WTC11 (cell line): ENCODE data around the gene AK9. TPM values are rescaled to one million over a fixed set of nuclear protein-coding genes. Genes with fewer than 3 reads are reported as not detected.
A peak's percentile ranks its signal among the peaks of the same experiment; 100 is the strongest.

ENCODE experiments used
- ATAC-seq: fragments of 200-7000 bp; cut with Tn5 transposase; 2 replicates; pipeline ENCODE4 v1.10.0; 2021; ENCODE audit warnings: mild to moderate bottlenecking, moderate library complexity
- CTCF ChIA-PET: fragments of 300-600 bp; sonication (Branson Sonifier 250); formaldehyde crosslinking; loops from one replicate; lab custom pipeline; 2021; ENCODE audit warnings: antibody characterized with exemption; lab: Charles Lee
- POLR2A ChIA-PET: fragments of 350-600 bp; sonication (Branson Sonifier 250); formaldehyde crosslinking; loops from one replicate; lab custom pipeline; 2021; ENCODE audit warnings: antibody characterized with exemption; lab: Charles Lee
- DNase-seq: peaks from one replicate; pipeline ENCODE4 v3.0.0; 2021; ENCODE audit warnings: low spot score
- H3K27ac Mint-ChIP-seq: 2 replicates; pipeline ENCODE4 v1.8.0; 2021; ENCODE audit warnings: mixed read lengths
- H3K27me3 Mint-ChIP-seq: 2 replicates; pipeline ENCODE4 v1.8.0; 2021; ENCODE audit warnings: low read depth, mild to moderate bottlenecking, moderate library complexity, mixed read lengths
- H3K36me3 Mint-ChIP-seq: 2 replicates; pipeline ENCODE4 v1.8.0; 2021; ENCODE audit warnings: mixed read lengths
- H3K4me1 Mint-ChIP-seq: 2 replicates; pipeline ENCODE4 v1.8.0; 2022; ENCODE audit warnings: mixed read lengths
- H3K4me3 Mint-ChIP-seq: 2 replicates; pipeline ENCODE4 v1.8.0; 2021; ENCODE audit warnings: mild to moderate bottlenecking, moderate library complexity, mixed read lengths
- H3K9me3 Mint-ChIP-seq: 2 replicates; pipeline ENCODE4 v1.8.0; 2021; ENCODE audit warnings: mixed read lengths
- GTF2I ChIP-seq: fragments of 250-450 bp; sonication (Bioruptor Pico); conservative IDR thresholded peaks from 2 replicates; pipeline ENCODE4 v1.4.0; 2021; ENCODE audit warnings: mild to moderate bottlenecking
- NFYB ChIP-seq: sonication (generic); formaldehyde crosslinking; conservative IDR thresholded peaks from 2 replicates; pipeline ENCODE4 v1.8.0; 2022; ENCODE audit warnings: low read depth, missing genetic modification reagents
- NR1H2 ChIP-seq: sonication (generic); formaldehyde crosslinking; IDR thresholded peaks from 2 replicates; pipeline ENCODE4 v1.9.0; 2021; ENCODE audit warnings: mild to moderate bottlenecking, moderate library complexity, missing genetic modification reagents
- SMAD3 ChIP-seq: sonication (generic); formaldehyde crosslinking; IDR thresholded peaks from 2 replicates; pipeline ENCODE4 v1.8.0; 2022; ENCODE audit warnings: missing genetic modification reagents, mild to moderate bottlenecking, borderline replicate concordance
- ZNF121 ChIP-seq: sonication (generic); formaldehyde crosslinking; IDR thresholded peaks from 2 replicates; pipeline ENCODE4 v1.8.0; 2023; ENCODE audit warnings: missing genetic modification reagents
- total RNA-seq: library from RNA; stranded (reverse); gene quantifications from 3 replicates; pipeline ENCODE4 v1.2.3, GENCODE V29; 2021
- TF ChIP-seq, protein P1 (sequence below): sonication (generic); formaldehyde crosslinking; IDR thresholded peaks from 2 replicates; pipeline ENCODE4 v1.8.1; 2022; ENCODE audit warnings: mild to moderate bottlenecking, moderate library complexity, missing genetic modification reagents
- TF ChIP-seq, protein P2 (sequence below): sonication (generic); formaldehyde crosslinking; IDR thresholded peaks from 2 replicates; pipeline ENCODE4 v1.8.0; 2023; ENCODE audit warnings: missing genetic modification reagents, mild to moderate bottlenecking, borderline replicate concordance
- TF ChIP-seq, protein P3 (sequence below): sonication (generic); formaldehyde crosslinking; IDR thresholded peaks from 2 replicates; pipeline ENCODE4 v1.8.0; 2022; ENCODE audit warnings: mild to moderate bottlenecking, missing genetic modification reagents
- TF ChIP-seq, protein P4 (sequence below): fragments of 250-450 bp; sonication (Bioruptor Pico); IDR thresholded peaks from 2 replicates; pipeline ENCODE4 v1.9.0; 2021; ENCODE audit warnings: mild to moderate bottlenecking, borderline replicate concordance
- TF ChIP-seq, protein P5 (sequence below): fragments of 250-450 bp; sonication (Bioruptor Pico); IDR thresholded peaks from 2 replicates; pipeline ENCODE4 v1.9.0; 2021; ENCODE audit warnings: mild to moderate bottlenecking
- TF ChIP-seq, protein P6 (sequence below): sonication (generic); formaldehyde crosslinking; conservative IDR thresholded peaks from 2 replicates; pipeline ENCODE4 v1.8.1; 2023; ENCODE audit warnings: mild to moderate bottlenecking, low read depth, missing genetic modification reagents, moderate library complexity
- TF ChIP-seq, protein P7 (sequence below): sonication (generic); formaldehyde crosslinking; IDR thresholded peaks from 2 replicates; pipeline ENCODE4 v1.8.1; 2023; ENCODE audit warnings: mild to moderate bottlenecking, missing genetic modification reagents
- TF ChIP-seq, protein P8 (sequence below): sonication (generic); formaldehyde crosslinking; IDR thresholded peaks from 2 replicates; pipeline ENCODE4 v1.8.1; 2023; ENCODE audit warnings: mild to moderate bottlenecking, missing genetic modification reagents
- TF ChIP-seq, protein P9 (sequence below): sonication (generic); formaldehyde crosslinking; IDR thresholded peaks from 2 replicates; pipeline ENCODE4 v1.8.1; 2022; ENCODE audit warnings: low read depth, missing genetic modification reagents, borderline replicate concordance
- TF ChIP-seq, protein P10 (sequence below): sonication (generic); formaldehyde crosslinking; IDR thresholded peaks from 2 replicates; pipeline ENCODE4 v1.8.1; 2022; ENCODE audit warnings: low read depth, mild to moderate bottlenecking, moderate library complexity, missing genetic modification reagents, borderline replicate concordance

AK9 gene
- total RNA-seq, 1 experiment from 2014 or later: 3.7 TPM

DNA sequence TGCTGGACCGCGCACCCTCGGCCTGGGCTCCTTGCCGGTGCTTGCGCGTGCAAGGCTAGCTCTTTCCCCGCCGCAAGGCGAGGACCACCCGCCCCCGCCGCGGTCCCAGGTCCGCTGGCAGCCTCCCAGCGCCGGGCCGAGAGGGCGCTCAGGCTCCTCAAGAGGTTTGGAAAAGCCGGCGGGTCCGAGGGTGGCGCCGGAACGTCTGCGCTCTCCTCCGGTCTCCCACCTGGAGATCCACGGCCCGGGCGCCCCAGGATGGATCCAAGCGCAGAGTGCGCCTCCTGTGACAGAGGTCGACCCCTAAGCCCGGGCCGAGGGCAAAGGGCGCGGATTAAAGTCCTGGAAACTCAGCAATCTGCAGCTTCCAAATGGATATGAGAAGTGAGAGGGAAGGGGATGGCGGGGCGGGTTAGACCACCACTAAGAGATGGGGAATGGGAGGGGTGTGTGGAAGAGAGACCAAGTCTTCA, 234.9 kb downstream of the AK9 start:
- Mint-ChIP-seq H3K9me3 (no peaks in the 10 kb centered on the region), H3K4me1 (peaks cover 47% of the 10 kb centered on the region), H3K27ac (no peak overlapping the region), H3K36me3 (peaks cover 14% of the 10 kb centered on the region), H3K4me3 (peak overlapping the region; percentile 92), H3K27me3 (no peaks in the 10 kb centered on the region; the same call in 1 of the 2 replicates)
- CTCF ChIA-PET: interaction anchor here (0.5 to 2.6 kb wide), 7 partner anchors 13 to 583 kb away, joined by 3 to 24 read pairs (median 4); partner anchors contain the start of genes PPIL6, SMPD2 and ZBTB24
- DNase-seq: peak; percentile 54
- POLR2A ChIA-PET: interaction anchor here (3.3 kb wide), 1 partner anchor 15 kb away, joined by 13 read pairs; the partner anchor contains the start of genes PPIL6 and SMPD2
- ATAC-seq: peak; percentile 38
- TF ChIP-seq, protein P1, sequence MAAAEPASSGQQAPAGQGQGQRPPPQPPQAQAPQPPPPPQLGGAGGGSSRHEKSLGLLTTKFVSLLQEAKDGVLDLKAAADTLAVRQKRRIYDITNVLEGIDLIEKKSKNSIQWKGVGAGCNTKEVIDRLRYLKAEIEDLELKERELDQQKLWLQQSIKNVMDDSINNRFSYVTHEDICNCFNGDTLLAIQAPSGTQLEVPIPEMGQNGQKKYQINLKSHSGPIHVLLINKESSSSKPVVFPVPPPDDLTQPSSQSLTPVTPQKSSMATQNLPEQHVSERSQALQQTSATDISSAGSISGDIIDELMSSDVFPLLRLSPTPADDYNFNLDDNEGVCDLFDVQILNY (CRISPR knock-in tag): no peak
- TF ChIP-seq, protein P2, sequence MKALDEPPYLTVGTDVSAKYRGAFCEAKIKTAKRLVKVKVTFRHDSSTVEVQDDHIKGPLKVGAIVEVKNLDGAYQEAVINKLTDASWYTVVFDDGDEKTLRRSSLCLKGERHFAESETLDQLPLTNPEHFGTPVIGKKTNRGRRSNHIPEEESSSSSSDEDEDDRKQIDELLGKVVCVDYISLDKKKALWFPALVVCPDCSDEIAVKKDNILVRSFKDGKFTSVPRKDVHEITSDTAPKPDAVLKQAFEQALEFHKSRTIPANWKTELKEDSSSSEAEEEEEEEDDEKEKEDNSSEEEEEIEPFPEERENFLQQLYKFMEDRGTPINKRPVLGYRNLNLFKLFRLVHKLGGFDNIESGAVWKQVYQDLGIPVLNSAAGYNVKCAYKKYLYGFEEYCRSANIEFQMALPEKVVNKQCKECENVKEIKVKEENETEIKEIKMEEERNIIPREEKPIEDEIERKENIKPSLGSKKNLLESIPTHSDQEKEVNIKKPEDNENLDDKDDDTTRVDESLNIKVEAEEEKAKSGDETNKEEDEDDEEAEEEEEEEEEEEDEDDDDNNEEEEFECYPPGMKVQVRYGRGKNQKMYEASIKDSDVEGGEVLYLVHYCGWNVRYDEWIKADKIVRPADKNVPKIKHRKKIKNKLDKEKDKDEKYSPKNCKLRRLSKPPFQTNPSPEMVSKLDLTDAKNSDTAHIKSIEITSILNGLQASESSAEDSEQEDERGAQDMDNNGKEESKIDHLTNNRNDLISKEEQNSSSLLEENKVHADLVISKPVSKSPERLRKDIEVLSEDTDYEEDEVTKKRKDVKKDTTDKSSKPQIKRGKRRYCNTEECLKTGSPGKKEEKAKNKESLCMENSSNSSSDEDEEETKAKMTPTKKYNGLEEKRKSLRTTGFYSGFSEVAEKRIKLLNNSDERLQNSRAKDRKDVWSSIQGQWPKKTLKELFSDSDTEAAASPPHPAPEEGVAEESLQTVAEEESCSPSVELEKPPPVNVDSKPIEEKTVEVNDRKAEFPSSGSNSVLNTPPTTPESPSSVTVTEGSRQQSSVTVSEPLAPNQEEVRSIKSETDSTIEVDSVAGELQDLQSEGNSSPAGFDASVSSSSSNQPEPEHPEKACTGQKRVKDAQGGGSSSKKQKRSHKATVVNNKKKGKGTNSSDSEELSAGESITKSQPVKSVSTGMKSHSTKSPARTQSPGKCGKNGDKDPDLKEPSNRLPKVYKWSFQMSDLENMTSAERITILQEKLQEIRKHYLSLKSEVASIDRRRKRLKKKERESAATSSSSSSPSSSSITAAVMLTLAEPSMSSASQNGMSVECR: no peak
- TF ChIP-seq SMAD3 (CRISPR knock-in tag) (no peak), NFYB (CRISPR knock-in tag) (no peak), ZNF121 (no peak), GTF2I (CRISPR knock-in tag) (no peak), NR1H2 (no peak)
- TF ChIP-seq, protein P3, sequence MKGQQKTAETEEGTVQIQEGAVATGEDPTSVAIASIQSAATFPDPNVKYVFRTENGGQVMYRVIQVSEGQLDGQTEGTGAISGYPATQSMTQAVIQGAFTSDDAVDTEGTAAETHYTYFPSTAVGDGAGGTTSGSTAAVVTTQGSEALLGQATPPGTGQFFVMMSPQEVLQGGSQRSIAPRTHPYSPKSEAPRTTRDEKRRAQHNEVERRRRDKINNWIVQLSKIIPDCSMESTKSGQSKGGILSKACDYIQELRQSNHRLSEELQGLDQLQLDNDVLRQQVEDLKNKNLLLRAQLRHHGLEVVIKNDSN (CRISPR knock-in tag): no peak
- TF ChIP-seq, protein P4, sequence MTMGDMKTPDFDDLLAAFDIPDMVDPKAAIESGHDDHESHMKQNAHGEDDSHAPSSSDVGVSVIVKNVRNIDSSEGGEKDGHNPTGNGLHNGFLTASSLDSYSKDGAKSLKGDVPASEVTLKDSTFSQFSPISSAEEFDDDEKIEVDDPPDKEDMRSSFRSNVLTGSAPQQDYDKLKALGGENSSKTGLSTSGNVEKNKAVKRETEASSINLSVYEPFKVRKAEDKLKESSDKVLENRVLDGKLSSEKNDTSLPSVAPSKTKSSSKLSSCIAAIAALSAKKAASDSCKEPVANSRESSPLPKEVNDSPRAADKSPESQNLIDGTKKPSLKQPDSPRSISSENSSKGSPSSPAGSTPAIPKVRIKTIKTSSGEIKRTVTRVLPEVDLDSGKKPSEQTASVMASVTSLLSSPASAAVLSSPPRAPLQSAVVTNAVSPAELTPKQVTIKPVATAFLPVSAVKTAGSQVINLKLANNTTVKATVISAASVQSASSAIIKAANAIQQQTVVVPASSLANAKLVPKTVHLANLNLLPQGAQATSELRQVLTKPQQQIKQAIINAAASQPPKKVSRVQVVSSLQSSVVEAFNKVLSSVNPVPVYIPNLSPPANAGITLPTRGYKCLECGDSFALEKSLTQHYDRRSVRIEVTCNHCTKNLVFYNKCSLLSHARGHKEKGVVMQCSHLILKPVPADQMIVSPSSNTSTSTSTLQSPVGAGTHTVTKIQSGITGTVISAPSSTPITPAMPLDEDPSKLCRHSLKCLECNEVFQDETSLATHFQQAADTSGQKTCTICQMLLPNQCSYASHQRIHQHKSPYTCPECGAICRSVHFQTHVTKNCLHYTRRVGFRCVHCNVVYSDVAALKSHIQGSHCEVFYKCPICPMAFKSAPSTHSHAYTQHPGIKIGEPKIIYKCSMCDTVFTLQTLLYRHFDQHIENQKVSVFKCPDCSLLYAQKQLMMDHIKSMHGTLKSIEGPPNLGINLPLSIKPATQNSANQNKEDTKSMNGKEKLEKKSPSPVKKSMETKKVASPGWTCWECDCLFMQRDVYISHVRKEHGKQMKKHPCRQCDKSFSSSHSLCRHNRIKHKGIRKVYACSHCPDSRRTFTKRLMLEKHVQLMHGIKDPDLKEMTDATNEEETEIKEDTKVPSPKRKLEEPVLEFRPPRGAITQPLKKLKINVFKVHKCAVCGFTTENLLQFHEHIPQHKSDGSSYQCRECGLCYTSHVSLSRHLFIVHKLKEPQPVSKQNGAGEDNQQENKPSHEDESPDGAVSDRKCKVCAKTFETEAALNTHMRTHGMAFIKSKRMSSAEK (CRISPR knock-in tag): no peak
- TF ChIP-seq, protein P5, sequence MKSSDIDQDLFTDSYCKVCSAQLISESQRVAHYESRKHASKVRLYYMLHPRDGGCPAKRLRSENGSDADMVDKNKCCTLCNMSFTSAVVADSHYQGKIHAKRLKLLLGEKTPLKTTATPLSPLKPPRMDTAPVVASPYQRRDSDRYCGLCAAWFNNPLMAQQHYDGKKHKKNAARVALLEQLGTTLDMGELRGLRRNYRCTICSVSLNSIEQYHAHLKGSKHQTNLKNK (CRISPR knock-in tag): no peak
- TF ChIP-seq, protein P6, sequence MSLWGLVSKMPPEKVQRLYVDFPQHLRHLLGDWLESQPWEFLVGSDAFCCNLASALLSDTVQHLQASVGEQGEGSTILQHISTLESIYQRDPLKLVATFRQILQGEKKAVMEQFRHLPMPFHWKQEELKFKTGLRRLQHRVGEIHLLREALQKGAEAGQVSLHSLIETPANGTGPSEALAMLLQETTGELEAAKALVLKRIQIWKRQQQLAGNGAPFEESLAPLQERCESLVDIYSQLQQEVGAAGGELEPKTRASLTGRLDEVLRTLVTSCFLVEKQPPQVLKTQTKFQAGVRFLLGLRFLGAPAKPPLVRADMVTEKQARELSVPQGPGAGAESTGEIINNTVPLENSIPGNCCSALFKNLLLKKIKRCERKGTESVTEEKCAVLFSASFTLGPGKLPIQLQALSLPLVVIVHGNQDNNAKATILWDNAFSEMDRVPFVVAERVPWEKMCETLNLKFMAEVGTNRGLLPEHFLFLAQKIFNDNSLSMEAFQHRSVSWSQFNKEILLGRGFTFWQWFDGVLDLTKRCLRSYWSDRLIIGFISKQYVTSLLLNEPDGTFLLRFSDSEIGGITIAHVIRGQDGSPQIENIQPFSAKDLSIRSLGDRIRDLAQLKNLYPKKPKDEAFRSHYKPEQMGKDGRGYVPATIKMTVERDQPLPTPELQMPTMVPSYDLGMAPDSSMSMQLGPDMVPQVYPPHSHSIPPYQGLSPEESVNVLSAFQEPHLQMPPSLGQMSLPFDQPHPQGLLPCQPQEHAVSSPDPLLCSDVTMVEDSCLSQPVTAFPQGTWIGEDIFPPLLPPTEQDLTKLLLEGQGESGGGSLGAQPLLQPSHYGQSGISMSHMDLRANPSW (CRISPR knock-in tag): no peak
- TF ChIP-seq, protein P7, sequence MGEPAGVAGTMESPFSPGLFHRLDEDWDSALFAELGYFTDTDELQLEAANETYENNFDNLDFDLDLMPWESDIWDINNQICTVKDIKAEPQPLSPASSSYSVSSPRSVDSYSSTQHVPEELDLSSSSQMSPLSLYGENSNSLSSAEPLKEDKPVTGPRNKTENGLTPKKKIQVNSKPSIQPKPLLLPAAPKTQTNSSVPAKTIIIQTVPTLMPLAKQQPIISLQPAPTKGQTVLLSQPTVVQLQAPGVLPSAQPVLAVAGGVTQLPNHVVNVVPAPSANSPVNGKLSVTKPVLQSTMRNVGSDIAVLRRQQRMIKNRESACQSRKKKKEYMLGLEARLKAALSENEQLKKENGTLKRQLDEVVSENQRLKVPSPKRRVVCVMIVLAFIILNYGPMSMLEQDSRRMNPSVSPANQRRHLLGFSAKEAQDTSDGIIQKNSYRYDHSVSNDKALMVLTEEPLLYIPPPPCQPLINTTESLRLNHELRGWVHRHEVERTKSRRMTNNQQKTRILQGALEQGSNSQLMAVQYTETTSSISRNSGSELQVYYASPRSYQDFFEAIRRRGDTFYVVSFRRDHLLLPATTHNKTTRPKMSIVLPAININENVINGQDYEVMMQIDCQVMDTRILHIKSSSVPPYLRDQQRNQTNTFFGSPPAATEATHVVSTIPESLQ (CRISPR knock-in tag): no peak
- TF ChIP-seq, protein P8, sequence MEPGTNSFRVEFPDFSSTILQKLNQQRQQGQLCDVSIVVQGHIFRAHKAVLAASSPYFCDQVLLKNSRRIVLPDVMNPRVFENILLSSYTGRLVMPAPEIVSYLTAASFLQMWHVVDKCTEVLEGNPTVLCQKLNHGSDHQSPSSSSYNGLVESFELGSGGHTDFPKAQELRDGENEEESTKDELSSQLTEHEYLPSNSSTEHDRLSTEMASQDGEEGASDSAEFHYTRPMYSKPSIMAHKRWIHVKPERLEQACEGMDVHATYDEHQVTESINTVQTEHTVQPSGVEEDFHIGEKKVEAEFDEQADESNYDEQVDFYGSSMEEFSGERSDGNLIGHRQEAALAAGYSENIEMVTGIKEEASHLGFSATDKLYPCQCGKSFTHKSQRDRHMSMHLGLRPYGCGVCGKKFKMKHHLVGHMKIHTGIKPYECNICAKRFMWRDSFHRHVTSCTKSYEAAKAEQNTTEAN (CRISPR knock-in tag): 0 out of 2 replicates have a peak, but pooled peaks have one; percentile 85
- TF ChIP-seq, protein P9, sequence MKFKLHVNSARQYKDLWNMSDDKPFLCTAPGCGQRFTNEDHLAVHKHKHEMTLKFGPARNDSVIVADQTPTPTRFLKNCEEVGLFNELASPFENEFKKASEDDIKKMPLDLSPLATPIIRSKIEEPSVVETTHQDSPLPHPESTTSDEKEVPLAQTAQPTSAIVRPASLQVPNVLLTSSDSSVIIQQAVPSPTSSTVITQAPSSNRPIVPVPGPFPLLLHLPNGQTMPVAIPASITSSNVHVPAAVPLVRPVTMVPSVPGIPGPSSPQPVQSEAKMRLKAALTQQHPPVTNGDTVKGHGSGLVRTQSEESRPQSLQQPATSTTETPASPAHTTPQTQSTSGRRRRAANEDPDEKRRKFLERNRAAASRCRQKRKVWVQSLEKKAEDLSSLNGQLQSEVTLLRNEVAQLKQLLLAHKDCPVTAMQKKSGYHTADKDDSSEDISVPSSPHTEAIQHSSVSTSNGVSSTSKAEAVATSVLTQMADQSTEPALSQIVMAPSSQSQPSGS (CRISPR knock-in tag): no peak
- TF ChIP-seq, protein P10, sequence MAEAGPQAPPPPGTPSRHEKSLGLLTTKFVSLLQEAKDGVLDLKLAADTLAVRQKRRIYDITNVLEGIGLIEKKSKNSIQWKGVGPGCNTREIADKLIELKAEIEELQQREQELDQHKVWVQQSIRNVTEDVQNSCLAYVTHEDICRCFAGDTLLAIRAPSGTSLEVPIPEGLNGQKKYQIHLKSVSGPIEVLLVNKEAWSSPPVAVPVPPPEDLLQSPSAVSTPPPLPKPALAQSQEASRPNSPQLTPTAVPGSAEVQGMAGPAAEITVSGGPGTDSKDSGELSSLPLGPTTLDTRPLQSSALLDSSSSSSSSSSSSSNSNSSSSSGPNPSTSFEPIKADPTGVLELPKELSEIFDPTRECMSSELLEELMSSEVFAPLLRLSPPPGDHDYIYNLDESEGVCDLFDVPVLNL: peak; percentile 61; the same call in 1 of the 2 replicates
